ENCODE data around the gene SLC29A1. TPM values are rescaled to one million over a fixed set of nuclear protein-coding genes. Genes with fewer than 3 reads are reported as not detected.

Gene SLC29A1
- total and polyA plus RNA-seq, 2 of the 8 experiments (the other 6 are each of a cell fraction or from before 2014, with no cell fraction given) = 187 to 558 TPM

DNA sequence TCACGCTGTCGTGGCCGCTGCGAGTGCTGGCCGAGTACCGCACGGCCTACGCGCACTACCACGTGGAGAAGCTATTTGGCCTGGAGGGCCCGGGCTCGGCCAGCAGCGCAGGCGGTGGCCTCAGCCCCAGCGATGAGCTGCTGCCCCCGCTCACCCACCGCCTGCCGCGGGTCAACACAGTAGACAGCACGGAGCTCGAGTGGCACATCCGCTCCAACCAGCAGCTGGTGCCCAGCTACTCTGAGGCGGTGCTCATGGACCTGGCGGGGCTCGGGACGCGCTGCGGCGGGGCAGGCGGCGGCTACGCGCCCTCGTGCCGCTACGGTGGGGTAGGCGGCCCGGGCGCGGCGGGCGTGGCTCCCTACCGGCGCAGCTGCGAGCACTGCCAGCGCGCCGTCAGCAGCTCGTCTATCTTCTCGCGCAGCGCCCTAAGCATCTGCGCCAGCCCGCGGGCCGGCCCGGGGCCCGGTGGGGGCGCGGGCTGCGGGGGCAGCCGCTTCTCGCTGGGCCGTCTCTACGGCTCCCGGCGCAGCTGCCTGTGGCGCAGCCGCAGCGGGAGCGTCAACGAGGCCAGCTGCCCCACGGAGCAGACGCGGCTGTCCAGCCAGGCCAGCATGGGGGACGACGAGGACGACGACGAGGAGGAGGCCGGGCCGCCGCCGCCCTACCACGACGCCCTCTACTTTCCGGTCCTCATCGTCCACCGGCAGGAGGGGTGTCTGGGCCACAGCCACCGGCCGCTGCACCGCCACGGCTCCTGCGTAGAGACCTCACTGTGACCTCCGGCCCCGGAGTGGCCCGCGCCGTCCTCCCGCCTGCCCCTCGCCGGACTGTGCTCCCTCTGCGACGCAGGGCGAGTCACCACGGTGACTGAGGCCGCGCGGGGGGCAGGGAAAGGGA lies 52.6 kb downstream of the SLC29A1 start:
- H3K27me3 ChIP-seq (replicated peaks in 1 of 4; ENCODE audit: control insufficient read depth in 3 of 4, extremely low read depth in 1 of 4, insufficient read depth in 3 of 4, low read length in 3 of 4) = peaks cover 0 to 3% (median 0%) of the 10 kb centered on the region in 4 experiments; a peak in 1 of 7 replicates

More for the DNA sequence above, 52.6 kb downstream of the SLC29A1 start:
- Histone ChIP-seq H2BK12ac (ENCODE audit: low read depth, low read length) (no peak overlapping the region), H3K79me2 (ENCODE audit: control insufficient read depth in 1 of 2, insufficient read depth in 2 of 2, low read length in 2 of 2) (no peaks in the 10 kb centered on the region), H3K18ac (ENCODE audit: extremely low read depth, low read length) (no peak overlapping the region), H3K4me2 (ENCODE audit: insufficient read depth in 1 of 2, low read depth in 2 of 2, low read length in 2 of 2) (no peak overlapping the region; a peak in 1 of 4 replicates), H3K9me3 (ENCODE audit: insufficient read depth in 2 of 2, low read depth in 1 of 2, low read length in 1 of 2) (no peaks in the 10 kb centered on the region), H3K4me1 (replicated peaks in 1 of 4; ENCODE audit: control insufficient read depth in 3 of 4, insufficient read depth in 4 of 4, low read length in 3 of 4) (peaks cover 5 to 16% (median 9%) of the 10 kb centered on the region in 4 experiments), H3K9ac (replicated peaks in 1 of 4; ENCODE audit: extremely low read depth in 1 of 4, low read depth in 3 of 4, low read length in 3 of 4) (no peak overlapping the region; a peak in 1 of 7 replicates), H2BK15ac (ENCODE audit: low read length) (no peak overlapping the region), H4K20me1 (replicated peaks in 1 of 2; ENCODE audit: control insufficient read depth in 1 of 2, insufficient read depth in 2 of 2, low read length in 2 of 2) (peaks cover 0 to 8% of the 10 kb centered on the region in 2 experiments), H4K5ac (ENCODE audit: insufficient read length, low read depth, low read length) (no peak overlapping the region), H4K8ac (ENCODE audit: extremely low read depth, insufficient read depth, low read length) (peak overlapping the region; percentile 75; the same call in 1 of the 2 replicates), H3K4ac (replicated peaks; ENCODE audit: insufficient read length, low read depth, low read length) (no peak overlapping the region), H3K23me2 (ENCODE audit: low read depth, low read length) (peaks cover 2% of the 10 kb centered on the region; the same call in 1 of the 2 replicates), H3K23ac (ENCODE audit: insufficient read length) (no peak overlapping the region), H2BK120ac (replicated peaks; ENCODE audit: low read depth, low read length) (no peak overlapping the region), H3K27ac (ENCODE audit: low read depth, low read length) (no peak overlapping the region), H3K14ac (ENCODE audit: insufficient read length) (no peak overlapping the region), H4K91ac (replicated peaks; ENCODE audit: insufficient read length, low read length) (no peak overlapping the region), H2AK5ac (ENCODE audit: low read depth, low read length) (no peak overlapping the region), H2BK5ac (ENCODE audit: low read depth, low read length) (no peak overlapping the region), H3K56ac (replicated peaks; ENCODE audit: insufficient read length, low read depth, low read length) (no peak overlapping the region), H3K79me1 (ENCODE audit: low read depth, low read length) (no peaks in the 10 kb centered on the region; the same call in 1 of the 2 replicates), H2BK20ac (ENCODE audit: low read length) (no peak overlapping the region), H2AFZ (ENCODE audit: low read length) (no peak overlapping the region), H3K4me3 (ENCODE audit: extremely low read depth in 1 of 4, insufficient read depth in 2 of 4, low read depth in 3 of 4, low read length in 4 of 4) (no peak overlapping the region), H3K36me3 (ENCODE audit: control insufficient read depth in 2 of 4, insufficient read depth in 4 of 4, low read length in 3 of 4) (peaks cover 0 to 9% (median 3%) of the 10 kb centered on the region in 4 experiments; a peak in 4 of 8 replicates)
- ChIA-PET POLR2A (ENCODE audit: partially characterized antibody) (interaction anchor here (0.6 to 4.8 kb wide), 9 partner anchors 12 to 37 kb away, joined by 3 to 26 read pairs (median 3); partner anchors contain the start of genes AARS2, HSP90AB1 and SLC35B2), CTCF (ENCODE audit: partially characterized antibody) (interaction anchor here (1.0 to 19.0 kb wide), 9 partner anchors 9 to 179 kb away, joined by 3 to 330 read pairs (median 5); partner anchors contain the start of genes AARS2 and SLC35B2)
- no peak for TF ChIP-seq BACH1 (IDR thresholded peaks at IDR 0.05; ENCODE audit: low read length)
- TF ChIP-seq, protein P1, sequence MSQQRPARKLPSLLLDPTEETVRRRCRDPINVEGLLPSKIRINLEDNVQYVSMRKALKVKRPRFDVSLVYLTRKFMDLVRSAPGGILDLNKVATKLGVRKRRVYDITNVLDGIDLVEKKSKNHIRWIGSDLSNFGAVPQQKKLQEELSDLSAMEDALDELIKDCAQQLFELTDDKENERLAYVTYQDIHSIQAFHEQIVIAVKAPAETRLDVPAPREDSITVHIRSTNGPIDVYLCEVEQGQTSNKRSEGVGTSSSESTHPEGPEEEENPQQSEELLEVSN (IDR thresholded peaks at IDR 0.05) = peak; percentile 24; the same call in 1 of the 2 replicates
- TF ChIP-seq, protein P2, sequence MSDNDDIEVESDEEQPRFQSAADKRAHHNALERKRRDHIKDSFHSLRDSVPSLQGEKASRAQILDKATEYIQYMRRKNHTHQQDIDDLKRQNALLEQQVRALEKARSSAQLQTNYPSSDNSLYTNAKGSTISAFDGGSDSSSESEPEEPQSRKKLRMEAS (IDR thresholded peaks at IDR 0.05) = 0 out of 2 replicates have a peak, but pooled peaks have one; percentile 24
- TF ChIP-seq ZNF274 (IDR thresholded peaks at IDR 0.05; ENCODE audit: borderline replicate concordance, extremely low read depth, low read length) = no peak
- WGBS, 2 experiments (ENCODE audit: extremely low coverage in 1 of 2, insufficient coverage in 1 of 2, insufficient read length in 1 of 2, insufficient replicate concordance in 2 of 2, low coverage in 1 of 2, low lambda C conversion rate in 2 of 2, missing lambda C conversion rate in 1 of 2) = 82% methylated on average over 47 of the region's 109 CpGs; no CpG with 5 or more reads in 1 of the 2 experiments
- FAIRE-seq (no peak), DNase-seq (ENCODE audit: low read depth in 1 of 2, low spot score in 2 of 2) (no peak)
